ENCODE measurements around the gene CCDC60. TPM values are rescaled to one million over a fixed set of nuclear protein-coding genes. Genes with fewer than 3 reads are reported as not detected.

The CCDC60 gene
- polyA plus RNA-seq, 4 donors, result 0.10 to 0.20 TPM; not detected in 2

DNA sequence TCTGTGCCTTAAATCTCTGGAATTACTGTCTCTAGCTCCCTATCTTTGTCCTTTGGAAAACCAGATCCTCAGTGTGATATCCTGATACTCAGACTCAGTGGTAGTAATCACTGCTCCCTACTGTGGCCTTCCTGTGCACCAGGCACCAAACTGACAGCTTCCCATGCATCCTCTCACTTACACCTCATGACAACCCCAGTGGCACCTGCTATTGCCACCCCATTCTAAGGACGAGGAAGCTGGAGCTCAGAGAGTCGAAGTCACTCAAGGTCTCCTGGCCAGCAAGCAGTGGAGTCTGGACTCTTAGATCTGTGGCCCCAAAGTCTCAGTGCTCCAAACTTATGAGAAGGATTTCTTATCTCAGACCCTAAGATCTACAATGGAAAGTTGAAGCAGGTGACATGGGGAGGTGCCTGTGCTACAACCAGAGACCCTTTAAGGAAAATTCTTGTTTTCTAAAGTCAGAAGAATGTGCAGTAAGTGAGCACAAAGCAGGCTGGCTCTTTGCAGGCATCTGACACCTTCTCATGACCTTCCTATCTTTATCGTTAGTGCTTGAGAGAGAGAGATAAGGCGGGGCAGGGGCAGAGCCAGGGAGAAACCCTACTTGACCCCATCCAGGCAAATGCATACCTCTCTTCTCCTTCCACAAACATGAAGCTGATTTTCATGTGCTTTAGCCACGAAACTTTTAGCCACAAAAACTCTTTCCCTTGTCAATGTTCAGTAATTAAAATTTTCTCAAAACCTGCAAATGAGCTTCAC is 47.1 kb downstream of the CCDC60 start:
- DNase-seq (ENCODE audit: low read depth in 4 of 4, low spot score in 3 of 4), result no peak

DNA sequence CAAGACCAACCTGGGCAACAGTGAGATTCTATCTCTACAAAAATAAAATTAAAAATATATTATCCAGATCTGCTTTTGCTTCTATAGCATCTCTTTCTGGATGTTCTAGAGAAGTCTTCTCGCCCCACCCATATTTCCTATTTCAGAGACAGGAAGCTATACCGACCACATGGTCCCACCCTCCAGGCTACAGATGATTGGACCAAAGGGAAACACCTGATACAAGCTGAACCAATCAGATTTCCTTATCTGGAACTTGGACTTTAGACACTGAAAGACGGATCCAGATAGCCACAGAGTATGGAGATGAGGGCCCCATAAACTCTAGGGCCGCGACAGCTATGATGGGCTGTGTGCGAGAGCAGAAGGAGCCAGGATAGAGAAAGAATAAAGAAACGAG is 48.7 kb downstream of the CCDC60 start:
- DNase-seq (ENCODE audit: low read depth in 4 of 4, low spot score in 3 of 4), result no peak

DNA sequence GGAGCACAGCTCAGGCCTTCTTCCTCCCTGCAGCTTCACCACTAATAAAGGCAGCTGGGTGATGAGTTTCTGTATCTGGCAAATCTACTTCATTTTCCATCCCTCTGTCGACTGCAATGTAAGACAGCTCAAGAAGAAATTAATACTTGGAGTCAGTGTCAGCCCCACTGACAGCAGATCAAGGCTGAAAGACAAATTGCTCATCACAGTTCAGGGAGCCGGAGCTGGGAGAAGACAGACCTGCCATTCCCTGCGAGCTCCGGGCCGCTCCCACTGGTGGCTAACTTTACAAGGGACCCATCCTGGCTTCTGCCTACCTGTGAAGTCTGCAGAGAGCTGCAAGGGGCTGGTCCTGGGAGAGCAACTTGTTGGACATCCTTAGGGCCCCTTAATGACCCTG is 49.8 kb downstream of the CCDC60 start:
- DNase-seq (ENCODE audit: low read depth in 4 of 4, low spot score in 3 of 4), result no peak

DNA sequence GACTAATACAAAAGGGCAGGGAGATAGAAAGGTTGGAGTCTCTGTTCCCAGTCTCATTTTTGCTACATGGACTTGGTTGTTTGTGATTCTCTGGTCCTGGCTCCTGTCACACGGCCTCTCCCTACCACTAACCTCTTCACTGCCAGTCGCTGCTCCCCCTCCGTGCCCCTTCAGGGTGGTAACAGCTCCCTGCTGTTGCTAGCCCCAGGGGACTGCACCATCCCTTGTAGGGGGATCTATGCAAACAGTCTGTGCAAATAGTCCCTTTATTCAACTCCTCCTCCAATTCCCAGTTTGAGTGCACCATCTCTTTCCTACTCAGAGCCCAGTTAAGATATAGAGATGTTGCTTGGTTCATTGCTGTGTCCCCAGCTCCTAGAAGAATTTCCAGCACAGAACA is 51.1 kb downstream of the CCDC60 start:
- no peak for DNase-seq (ENCODE audit: low read depth in 4 of 4, low spot score in 3 of 4)

DNA sequence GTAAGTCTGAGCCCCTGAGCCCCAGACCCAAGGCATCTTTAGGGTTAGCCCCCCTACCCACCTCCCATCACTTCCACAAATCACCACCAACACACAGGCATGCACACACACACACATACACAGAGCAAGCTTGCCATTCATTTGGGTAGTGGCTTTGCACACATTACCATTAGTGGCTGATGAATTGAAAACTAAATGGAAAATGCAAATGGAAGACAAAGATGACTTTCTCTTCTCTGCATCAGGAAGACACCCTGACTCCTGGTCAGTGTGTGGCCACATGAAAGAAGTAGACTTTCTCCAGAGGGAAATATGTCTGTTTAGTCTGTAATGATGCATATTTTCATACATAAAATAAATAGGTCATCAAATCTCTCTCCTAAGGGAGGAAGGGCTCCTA is 55.2 kb downstream of the CCDC60 start:
- no peak for DNase-seq (ENCODE audit: low read depth in 4 of 4, low spot score in 3 of 4)

DNA sequence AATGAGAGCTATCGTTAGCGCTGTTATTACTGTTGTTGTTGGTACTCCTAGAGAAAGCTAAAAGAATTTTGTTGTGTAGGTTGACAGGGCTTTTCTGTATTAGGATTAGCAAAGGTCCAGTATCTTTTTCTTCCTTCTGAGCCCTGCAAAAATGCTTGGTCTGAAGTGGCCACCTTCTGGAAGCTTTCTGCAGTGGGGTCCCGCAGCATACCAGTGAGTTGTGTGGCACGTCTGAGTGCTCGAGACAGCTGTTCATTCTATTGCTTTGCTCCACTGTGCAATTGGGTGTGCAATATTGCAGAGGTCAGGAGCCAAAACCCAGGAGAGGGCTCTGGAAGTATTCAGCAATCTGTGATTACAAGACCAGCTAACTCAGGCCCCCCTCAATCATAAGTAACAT is 57.1 kb downstream of the CCDC60 start:
- no peak for DNase-seq (ENCODE audit: low read depth in 4 of 4, low spot score in 3 of 4)

DNA sequence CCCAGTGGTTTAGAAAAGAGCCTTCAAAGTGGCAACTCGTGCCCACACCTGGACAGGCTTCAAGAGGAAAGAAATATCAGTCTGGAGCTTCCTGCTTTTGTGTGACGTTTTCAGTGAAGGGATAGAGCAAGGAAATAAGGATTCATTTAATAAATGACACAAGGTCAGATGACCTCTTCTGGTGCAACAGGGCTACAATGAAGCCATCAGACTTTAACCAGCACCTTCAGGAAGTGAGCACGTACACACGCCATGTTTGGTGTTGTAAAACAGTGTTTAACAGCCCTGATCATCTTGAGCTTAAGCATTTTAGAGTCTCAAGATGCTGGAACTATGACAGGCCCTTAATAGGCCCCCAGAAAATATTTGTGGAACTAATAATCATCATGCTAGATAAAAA is 59.1 kb downstream of the CCDC60 start:
- DNase-seq (ENCODE audit: low read depth in 4 of 4, low spot score in 3 of 4), result no peak

DNA sequence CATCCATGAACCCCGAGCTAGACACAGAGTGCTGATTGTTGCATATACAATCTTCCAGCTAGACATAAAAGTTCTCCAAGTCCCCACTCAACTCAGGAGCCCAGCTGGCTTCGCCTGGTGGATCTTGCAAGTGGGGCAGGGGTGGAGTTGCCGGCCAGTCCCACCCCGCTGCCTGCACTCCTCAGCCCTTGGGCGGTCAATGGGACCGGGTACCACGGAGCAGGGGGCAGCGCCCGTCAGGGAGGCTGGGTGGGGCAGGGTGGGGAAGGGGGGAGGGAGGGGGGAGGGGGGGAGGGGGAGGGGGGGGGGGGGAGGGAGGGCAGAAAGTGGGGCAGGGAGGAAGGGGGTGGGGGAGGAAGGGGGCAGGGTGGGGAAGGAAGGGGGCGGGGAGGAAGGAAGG is 63.0 kb downstream of the CCDC60 start:
- DNase-seq (ENCODE audit: low read depth in 4 of 4, low spot score in 3 of 4), result no peak

DNA sequence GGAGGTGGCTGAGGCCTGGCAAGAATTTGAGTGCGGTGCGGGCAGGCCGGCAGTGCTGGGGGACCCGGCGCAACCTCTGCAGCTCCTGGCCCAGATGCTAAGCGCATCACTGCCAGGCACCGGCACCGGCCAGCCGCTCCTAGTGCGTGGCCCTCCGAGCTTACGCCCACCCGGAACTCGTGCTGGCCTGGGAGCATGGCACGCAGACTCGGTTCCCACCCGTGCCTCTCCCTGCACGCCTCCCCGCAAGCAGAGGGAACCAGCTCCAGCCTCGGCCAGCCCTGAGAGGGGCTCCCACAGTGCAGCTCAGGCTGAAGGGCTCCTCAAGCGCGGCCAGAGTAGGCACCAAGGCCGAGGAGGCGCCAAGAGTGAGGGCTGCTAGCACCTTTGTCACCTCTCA is 63.7 kb downstream of the CCDC60 start:
- no peak for DNase-seq (ENCODE audit: low read depth in 4 of 4, low spot score in 3 of 4)

DNA sequence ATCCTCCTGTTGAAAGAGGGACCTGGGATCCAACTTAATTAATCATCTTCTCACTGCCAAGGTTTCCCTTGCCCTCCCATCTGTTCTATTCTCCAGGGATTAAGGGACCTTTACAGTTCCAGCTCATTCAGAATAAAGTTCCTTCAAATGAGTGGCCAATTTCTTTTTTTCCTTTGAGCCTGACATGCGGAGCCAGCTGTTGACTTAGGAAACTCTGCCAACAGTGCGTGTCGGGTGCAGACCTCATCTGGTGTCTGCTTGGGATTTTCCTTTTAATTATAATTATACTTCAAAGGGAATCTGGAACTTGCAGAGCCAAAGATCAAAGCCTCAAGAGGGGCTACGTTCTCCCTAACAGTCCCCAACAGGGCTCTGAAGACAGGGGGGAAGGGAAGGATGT is 64.8 kb downstream of the CCDC60 start:
- DNase-seq (ENCODE audit: low read depth in 4 of 4, low spot score in 3 of 4), result no peak

DNA sequence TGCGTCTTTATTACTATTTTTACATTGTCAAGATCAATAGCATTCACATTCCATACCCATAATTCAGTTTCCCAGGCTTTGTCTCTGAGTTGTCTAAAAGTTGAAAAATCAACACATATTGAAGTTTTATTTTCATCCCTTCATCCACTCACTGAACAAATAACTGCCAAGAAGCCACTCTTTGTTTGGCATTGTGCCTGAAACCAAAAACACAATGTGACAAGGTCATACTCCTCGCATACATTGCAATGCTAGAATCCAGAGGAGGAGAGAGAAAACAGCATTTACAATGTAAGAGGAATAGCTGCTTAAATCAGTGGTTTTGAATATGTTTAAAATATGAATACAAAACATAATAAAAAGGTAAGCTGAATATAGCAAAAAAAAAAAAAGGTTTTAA is 71.8 kb downstream of the CCDC60 start:
- no peak for DNase-seq (ENCODE audit: low read depth in 4 of 4, low spot score in 3 of 4)

DNA sequence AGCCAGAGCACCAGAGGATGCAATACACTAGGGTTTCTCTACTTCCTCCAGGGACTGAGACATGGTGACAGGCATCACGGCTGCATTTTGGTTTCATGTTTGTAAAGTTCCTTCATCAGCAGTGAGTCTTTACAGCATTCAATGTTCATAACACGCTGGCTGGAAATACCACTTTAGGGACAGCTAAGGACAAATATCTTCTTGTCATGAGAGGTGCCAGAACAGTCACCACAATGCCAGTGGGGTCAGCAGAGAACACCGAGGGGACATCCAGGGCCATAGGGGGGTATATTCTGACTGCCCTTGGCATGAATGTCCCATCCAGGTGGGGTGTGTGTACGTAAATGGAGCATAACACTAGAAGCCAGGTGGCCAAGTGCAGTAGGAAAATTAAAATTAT is 72.3 kb downstream of the CCDC60 start:
- no peak for DNase-seq (ENCODE audit: low read depth in 4 of 4, low spot score in 3 of 4)

DNA sequence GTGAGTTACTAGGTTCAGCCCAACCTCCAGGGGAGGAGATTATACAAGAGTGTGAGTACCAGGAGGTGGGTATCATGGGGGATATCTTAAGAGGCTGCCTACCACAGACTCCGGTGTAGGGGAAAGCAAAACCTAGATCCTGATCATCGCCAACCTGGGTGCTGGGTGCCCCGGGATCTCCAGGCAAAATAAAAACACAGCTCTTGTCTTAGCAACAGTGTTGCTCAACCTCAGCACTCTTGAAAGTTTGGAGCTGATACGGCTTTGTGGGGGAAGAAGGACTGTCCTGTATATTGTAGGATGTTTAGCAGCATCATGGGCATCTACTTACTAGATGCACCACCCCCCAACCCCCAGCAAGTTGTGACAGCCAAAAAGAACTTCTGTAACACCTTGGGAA is 74.5 kb downstream of the CCDC60 start:
- no peak for DNase-seq (ENCODE audit: low read depth in 4 of 4, low spot score in 3 of 4)

DNA sequence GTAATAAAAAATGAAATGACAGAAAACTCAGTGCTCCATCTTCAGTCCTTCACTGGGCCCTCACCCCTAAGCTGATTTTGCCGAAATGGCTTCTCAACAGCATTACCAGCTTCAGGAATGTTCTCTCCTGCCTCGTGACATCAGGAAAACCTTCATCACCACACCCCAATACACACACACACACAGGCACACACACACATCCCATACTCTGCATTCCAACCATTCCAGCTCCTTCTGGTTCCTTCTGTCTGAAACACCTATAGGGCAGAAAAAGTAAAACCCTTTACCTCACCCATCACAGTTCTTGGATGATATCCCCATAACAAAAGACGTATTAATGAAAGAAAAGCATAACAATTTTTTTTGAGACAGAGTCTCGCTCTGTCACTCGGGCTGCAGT is 75.9 kb downstream of the CCDC60 start:
- no peak for DNase-seq (ENCODE audit: low read depth in 4 of 4, low spot score in 3 of 4)

DNA sequence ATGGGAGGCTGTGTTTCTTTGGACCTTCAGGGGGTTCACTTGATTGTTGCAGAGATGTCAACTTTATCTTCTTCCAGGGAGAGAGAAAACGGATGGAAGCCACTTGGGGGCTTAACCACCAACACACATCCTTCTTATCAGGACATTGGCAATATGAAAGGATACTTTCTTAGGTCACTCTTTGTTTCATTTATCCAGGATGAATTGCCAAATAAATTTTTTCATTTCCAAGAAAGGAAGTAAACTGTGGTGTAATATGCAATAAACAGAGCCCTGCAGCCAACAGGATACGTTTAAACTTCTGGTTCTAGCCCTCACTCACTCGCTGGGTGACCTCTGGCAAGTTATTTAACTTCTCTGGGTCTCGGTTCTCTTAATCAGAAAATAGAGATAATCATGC is 77.8 kb downstream of the CCDC60 start:
- DNase-seq (ENCODE audit: low read depth in 4 of 4, low spot score in 3 of 4), result no peak

DNA sequence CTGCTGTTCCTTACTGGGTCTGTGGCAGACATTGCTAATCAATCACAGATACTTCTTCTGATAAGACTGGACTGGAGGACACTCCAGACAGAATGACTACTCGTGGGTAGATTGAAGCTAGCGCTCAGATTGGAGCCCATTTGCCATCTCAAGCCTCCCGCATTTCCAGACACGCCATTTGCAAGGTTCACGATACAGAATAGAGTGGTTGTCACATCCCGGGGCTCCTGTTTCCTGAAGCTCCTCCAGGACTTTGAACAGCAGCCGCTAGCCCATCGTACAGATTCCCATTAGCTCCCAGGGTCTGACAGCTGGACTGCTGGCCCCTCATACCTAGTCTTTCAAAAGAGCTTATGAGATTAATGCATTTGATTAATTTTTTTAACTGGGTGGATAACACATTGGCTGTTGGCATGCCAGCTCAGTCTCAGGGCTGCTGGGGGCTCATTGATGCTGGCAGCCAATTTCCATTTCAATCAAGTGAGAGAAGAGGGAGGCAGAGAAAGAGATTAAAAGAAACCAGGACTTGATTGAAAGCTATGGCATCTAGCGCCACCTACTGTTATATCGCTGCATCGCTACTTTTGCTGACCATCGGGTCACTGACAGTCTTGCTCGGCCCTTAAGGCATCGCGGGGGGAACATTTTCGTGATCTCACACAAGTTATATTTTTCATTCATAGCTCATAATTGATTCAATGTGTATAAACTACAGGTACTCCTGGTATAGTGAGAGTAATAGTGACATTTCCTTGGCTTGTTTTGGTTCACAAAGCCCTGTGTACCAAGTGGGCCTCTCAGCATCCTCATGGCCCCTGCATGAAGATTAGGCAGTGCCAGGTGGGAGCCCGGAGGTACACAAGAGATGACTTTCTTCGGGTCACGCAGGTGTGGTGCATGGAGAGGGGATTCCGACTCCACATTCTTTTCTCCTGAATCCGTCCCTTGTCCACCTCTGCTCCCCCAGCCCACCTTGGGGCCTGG is 78.6 kb downstream of the CCDC60 start:
- peak; percentile 16 to 51 (median 28) for DNase-seq (ENCODE audit: low read depth in 4 of 4, low spot score in 3 of 4)

DNA sequence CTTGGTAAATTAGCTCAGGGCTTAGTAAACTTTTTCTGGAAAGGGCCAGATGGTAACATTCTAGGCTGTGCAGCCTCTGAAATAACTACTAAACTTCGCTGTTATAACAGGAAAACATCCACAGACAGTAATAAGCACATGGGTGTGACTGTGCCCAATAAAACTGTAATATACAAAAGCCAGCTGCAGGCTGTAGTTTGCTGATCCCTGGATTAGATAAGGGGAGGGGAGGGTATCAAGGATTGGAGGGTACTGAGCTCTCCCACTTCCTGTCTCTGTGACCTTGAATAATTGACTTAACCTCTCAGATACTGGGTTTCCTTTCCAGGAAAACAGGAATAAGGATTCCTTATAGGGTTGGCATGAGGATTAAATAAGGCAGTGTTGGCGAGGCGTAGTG is 81.2 kb downstream of the CCDC60 start:
- DNase-seq (ENCODE audit: low read depth in 4 of 4, low spot score in 3 of 4), result no peak

DNA sequence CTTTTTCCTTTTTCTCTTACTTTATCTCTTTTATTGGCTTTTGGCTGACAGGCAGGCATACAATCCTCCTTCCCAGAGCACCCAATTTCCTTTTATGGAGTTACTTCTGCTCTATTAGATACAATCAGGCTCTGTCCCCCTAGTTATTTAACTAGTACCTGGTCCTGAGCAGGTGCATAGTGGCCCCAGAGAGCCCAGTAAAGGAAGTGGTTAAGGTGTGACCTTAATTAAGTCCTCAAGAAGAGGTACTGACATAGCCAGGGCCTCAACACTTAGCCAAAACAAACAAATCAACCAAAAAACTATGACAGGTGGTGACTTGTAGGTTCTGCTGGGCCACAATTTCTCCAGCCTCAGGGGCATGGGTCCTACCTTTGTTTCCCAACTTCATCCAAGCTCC is 82.9 kb downstream of the CCDC60 start:
- no peak for DNase-seq (ENCODE audit: low read depth in 4 of 4, low spot score in 3 of 4)

DNA sequence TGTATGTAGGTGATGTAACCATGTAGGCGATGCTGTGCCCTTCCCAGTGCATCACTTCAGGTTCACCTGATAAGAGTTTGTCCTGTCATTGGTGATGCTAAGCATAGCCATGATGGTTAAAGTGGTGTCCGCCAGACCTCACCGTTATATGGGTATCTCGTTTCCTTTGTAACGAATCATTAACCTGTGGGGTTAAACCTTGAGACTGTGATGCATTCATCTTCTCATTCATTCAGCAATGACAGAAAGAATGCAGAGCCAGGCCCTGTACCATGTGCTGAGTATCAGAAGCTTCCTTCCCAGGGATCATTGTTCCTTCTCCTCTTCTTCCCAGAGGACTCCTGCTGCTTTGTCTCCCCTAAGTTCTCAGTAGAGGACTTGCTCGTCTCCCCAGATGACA is 84.9 kb downstream of the CCDC60 start:
- peak in 2 of 4 donors; percentile 5 to 22 for DNase-seq (ENCODE audit: low read depth in 4 of 4, low spot score in 3 of 4)

DNA sequence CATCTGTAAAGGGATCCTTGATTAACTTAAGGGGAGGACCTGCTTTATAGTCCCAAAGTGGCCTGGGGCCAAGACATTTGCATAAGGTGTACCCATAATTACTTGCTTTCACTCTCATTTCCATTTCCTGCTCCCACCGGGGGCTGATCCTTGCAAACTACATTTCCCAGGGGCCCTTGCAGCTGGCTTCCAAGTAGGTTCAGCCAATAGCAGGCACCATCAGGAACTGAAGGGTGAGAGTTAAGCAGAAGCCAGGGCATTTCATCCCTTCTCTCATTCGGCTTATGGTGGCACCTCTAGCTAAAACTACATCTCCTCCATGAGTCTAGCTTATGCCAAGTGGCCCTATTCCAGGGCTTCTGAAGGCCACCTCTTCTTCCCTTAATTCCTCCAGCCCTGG is 88.8 kb downstream of the CCDC60 start:
- no peak for DNase-seq (ENCODE audit: low read depth in 4 of 4, low spot score in 3 of 4)

DNA sequence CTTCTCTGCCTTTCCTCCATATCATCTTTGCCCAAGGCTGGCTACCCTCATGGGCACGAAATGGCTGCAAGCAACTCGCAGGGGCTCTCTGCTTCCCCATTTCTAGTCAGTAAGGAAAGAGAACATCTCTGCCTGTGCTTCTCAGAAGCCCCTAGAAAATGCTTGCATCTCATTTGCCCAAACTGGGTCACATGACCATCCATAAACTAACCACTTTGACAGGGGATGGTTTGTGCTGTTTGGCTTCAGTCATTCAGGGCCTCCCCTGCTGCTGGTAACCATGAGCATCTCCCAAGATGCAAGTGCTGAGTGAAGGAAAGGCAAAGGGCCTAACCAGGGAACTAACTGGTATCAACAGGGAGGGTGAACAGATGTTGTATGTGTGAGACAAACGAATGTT is 91.1 kb downstream of the CCDC60 start:
- no peak for DNase-seq (ENCODE audit: low read depth in 4 of 4, low spot score in 3 of 4)

DNA sequence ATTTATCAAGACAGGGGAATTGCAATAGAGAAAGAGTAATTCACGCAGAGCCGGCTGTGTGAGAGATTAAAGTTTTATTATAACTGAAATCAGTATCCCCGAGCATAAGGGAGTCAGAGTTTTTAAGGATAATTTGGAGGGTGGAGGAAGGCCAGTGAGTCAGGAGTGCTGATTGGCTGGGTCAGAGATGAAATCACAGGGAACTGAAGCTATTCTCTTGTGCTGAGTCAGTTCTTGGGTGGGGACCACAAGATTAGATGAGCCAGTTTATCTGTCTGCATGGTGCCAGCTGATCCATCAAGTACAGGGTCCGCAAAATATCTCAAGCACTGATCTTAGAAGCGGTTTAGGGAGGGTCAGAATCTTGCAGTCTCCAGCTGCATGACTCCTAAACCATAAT is 96.6 kb downstream of the CCDC60 start:
- DNase-seq (ENCODE audit: low read depth in 4 of 4, low spot score in 3 of 4), result no peak
